Measurements from ENCODE around the gene ADGRL2.

ADGRL2 gene

GRCh38 chr1:81800695-81801650, at the start of gene ADGRL2:
TSS of gene ADGRL2 (plus strand) at chr1:81800934. CDS start at chr1:81836985, 36,051 bp downstream.
- peak; percentile 97 for DNase-seq (ENCODE audit: low read depth)

- no peak for DNase-seq (ENCODE audit: low read depth)
These were observed 47.9 kb upstream of the ADGRL2 start for GRCh38 chr1:81752840-81753239.

GRCh38 chr1:81754424-81754823, 46.3 kb upstream of the ADGRL2 start:
- DNase-seq (ENCODE audit: low read depth), result no peak

- DNase-seq (ENCODE audit: low read depth), result peak; percentile 4
These were observed 43.9 kb upstream of the ADGRL2 start for GRCh38 chr1:81756872-81757271.

- DNase-seq (ENCODE audit: low read depth), result peak; percentile 64
These were observed 43.2 kb upstream of the ADGRL2 start for GRCh38 chr1:81757398-81758020.

- DNase-seq (ENCODE audit: low read depth), result peak; percentile 2
These were observed 42.6 kb upstream of the ADGRL2 start for GRCh38 chr1:81758181-81758580.

GRCh38 chr1:81760477-81761097, 40.1 kb upstream of the ADGRL2 start:
- DNase-seq (ENCODE audit: low read depth), result peak; percentile 47

GRCh38 chr1:81775510-81775909, 25.2 kb upstream of the ADGRL2 start:
- no peak for DNase-seq (ENCODE audit: low read depth)

- no peak for DNase-seq (ENCODE audit: low read depth)
These were observed 19.9 kb upstream of the ADGRL2 start for GRCh38 chr1:81780705-81781454.

- no peak for DNase-seq (ENCODE audit: low read depth)
These were observed 19.0 kb upstream of the ADGRL2 start for GRCh38 chr1:81781749-81782148.

- no peak for DNase-seq (ENCODE audit: low read depth)
These were observed 8.6 kb upstream of the ADGRL2 start for GRCh38 chr1:81792184-81792583.

GRCh38 chr1:81797701-81798100, 3.0 kb upstream of the ADGRL2 start:
- DNase-seq (ENCODE audit: low read depth), result no peak

- peak; percentile 81 for DNase-seq (ENCODE audit: low read depth)
These were observed 617 bp upstream of the ADGRL2 start for GRCh38 chr1:81799939-81800694.

- peak; percentile 46 for DNase-seq (ENCODE audit: low read depth)
These were observed 1.1 kb downstream of the ADGRL2 start for GRCh38 chr1:81801651-81802456.

GRCh38 chr1:81802457-81802706, 1.6 kb downstream of the ADGRL2 start:
- no peak for DNase-seq (ENCODE audit: low read depth)

GRCh38 chr1:81802707-81803430, 2.1 kb downstream of the ADGRL2 start:
- peak; percentile 69 for DNase-seq (ENCODE audit: low read depth)

- peak; percentile 55 for DNase-seq (ENCODE audit: low read depth)
These were observed 2.8 kb downstream of the ADGRL2 start for GRCh38 chr1:81803431-81804110.

- no peak for DNase-seq (ENCODE audit: low read depth)
These were observed 3.6 kb downstream of the ADGRL2 start for GRCh38 chr1:81804312-81804711.

Measured in fibroblast of gingiva (primary cell).